Activated T-cell treated with anti-CD3 and anti-CD28 coated beads, Interleukin-2, amount 50 U/mL, for 72 hours (primary cell): Measurements from ENCODE around the gene ACHE. TPM values are rescaled to one million over a fixed set of nuclear protein-coding genes. Genes with fewer than 3 reads are reported as not detected.

Source experiments
- ATAC-seq, 2 donors: fragments of 150-1000 bp; cut with Tn5 transposase; replicated peaks in 1 of 2; 2 replicates each; pipeline ENCODE4 v1.10.0; 2021; ENCODE audit warnings: moderate library complexity in 2 of 2, mild to moderate bottlenecking in 1 of 2
- DNase-seq, 2 donors: peaks; one replicate each; pipeline ENCODE4 v3.0.0; 2021 to 2022; ENCODE audit warnings: mixed read lengths in 1 of 2
- H3K27ac Mint-ChIP-seq: one replicate; pipeline ENCODE4 v1.8.0; 2022; ENCODE audit warnings: mild to moderate bottlenecking, moderate library complexity, mixed read lengths
- H3K27me3 Mint-ChIP-seq: one replicate; pipeline ENCODE4 v1.8.0; 2022; ENCODE audit warnings: low read depth, mixed read lengths
- H3K36me3 Mint-ChIP-seq, 2 donors: one replicate each; pipeline ENCODE4 v1.8.0; 2022; ENCODE audit warnings: mixed read lengths in 2 of 2, mild to moderate bottlenecking in 1 of 2; ENCODE audit not compliant: insufficient read depth in 2 of 2
- H3K4me1 Mint-ChIP-seq: one replicate; pipeline ENCODE4 v1.8.0; 2022; ENCODE audit warnings: low read depth, mixed read lengths
- H3K4me3 Mint-ChIP-seq, 2 donors: one replicate each; pipeline ENCODE4 v1.8.0; 2022; ENCODE audit warnings: mild to moderate bottlenecking in 2 of 2, mixed read lengths in 2 of 2, moderate library complexity in 2 of 2
- H3K9me3 Mint-ChIP-seq, 2 donors: one replicate each; pipeline ENCODE4 v1.8.0; 2022; ENCODE audit warnings: mixed read lengths in 2 of 2
- total RNA-seq, 2 donors: library from RNA; stranded (reverse); gene quantifications; one replicate each; pipeline ENCODE4 v1.2.3, GENCODE V29; 2022

The ACHE gene
- total RNA-seq, 2 donors from 2014 or later, result 0.16 to 0.41 TPM

DNA sequence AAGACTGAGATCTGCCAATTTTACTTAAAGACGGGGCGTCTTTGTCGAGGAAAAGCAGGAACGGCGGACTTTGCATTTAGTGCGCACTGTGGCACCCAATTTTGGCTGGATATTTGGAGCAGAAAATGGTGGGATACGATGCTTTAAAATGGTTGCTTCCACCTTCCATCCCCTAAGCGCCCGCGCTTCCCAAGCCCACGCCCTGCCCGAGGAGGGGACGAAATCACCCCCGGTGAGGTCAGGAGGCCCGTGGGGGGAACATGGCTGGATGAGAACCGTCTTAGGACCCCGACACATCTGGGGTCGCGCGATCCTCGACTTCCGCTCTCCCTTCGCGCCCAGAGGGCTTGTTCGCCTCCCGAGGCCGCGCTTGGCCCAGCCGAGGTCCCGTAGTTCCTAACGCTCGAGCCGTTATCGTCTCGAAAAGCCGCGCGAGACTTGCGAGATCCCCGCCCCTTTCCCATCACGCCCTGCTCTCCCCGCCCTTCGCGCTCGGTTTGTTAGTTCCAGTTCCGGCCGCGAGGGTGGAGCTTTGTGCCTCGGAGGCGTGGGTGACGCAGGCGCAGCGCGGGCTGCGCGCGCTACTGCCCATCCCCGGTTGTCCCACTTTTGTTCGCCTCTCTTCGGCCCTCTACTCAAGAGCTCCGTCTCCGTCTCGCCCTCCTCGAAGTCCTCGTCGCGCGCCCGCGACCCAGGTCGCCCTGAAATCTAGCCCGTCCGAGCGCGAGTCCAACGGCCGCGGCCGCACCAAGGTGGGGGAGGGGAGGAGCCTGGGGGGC, 20.9 kb downstream of the ACHE start, which contains the start of gene SRRT:
SRRT (plus strand) TSS at position 527 of the 779 bp plus-strand sequence. CDS start 488 bp downstream, outside the sequence.
- ATAC-seq (peak; percentile 94 to 95), DNase-seq (peak; percentile 98 to 99)
- Mint-ChIP-seq H3K36me3 (peaks cover 12 to 50% of the 10 kb centered on the region in 2 donors), H3K9me3 (no peaks in the 10 kb centered on the region), H3K27me3 (no peaks in the 10 kb centered on the region), H3K27ac (peak within 1 kb of the TSS; percentile 90), H3K4me1 (peaks cover 47% of the 10 kb centered on the region), H3K4me3 (peak within 1 kb of the TSS; percentile 86 to 98)

DNA sequence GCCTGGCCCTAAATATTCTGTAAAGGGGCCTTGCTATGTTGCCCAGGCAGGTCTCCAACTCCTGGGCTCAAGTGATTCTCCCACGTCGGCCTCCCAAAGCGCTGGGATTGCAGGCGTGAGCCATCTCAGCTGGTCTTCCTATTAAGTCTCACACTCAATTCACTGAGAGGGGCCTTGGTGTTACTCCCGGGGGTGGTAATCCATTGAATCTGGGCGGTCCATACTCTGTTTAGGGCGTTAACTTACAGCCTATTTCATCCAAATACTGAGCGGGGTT, 21.4 kb downstream of the ACHE start:
- no peak for ATAC-seq
- Mint-ChIP-seq H3K36me3 (peaks cover 11 to 44% of the 10 kb centered on the region in 2 donors), H3K4me3 (peak overlapping the region; percentile 86 to 98), H3K4me1 (peaks cover 45% of the 10 kb centered on the region), H3K27ac (peak overlapping the region; percentile 75), H3K27me3 (no peaks in the 10 kb centered on the region), H3K9me3 (no peaks in the 10 kb centered on the region)
- DNase-seq, result no peak

GRCh38 chr7:100873599-100874299, 21.9 kb downstream of the ACHE start:
- Mint-ChIP-seq H3K27me3 (no peaks in the 10 kb centered on the region), H3K9me3 (no peaks in the 10 kb centered on the region), H3K4me1 (peaks cover 40% of the 10 kb centered on the region), H3K36me3 (peaks cover 11 to 41% of the 10 kb centered on the region in 2 donors), H3K4me3 (peak overlapping the region; percentile 86 to 98), H3K27ac (peak overlapping the region; percentile 75)
- ATAC-seq (no peak), DNase-seq (no peak)

- DNase-seq, result no peak
These were observed 27.8 kb downstream of the ACHE start for GRCh38 chr7:100867776-100868485.

DNA sequence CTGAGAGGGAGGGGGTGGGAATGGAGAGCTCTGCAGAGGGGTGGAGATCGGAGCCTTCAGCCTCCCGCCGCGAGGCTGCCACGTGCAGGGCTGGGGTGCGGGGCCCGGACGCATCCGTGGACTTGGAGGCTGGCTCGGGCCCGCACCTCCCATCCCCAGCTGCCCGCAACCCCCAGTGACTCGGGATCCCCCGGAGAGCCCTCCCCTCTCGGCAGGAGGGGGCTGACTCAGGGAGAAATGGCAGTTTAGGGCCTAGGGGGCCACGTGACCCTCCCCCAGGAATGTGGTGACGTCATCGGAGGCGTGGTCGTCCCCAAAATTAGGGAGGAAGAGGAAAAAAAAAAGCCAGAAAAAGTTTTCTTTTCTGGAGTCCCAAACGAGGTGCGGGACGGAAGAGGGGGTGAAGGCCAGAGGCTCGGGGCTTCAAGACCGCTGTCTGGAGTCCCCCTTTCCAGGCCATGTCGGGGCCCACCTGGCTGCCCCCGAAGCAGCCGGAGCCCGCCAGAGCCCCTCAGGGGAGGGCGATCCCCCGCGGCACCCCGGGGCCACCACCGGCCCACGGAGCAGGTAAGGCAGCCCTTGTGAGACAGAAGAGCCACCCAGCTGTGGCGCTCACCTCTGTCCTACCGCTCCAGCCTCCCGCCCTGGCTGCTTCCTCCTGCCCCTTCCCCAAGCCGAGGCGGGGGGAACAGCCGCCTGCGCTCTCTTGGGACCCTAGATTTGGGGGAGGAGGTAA, 28.5 kb downstream of the ACHE start, which contains the start of gene TRIP6:
TRIP6 (plus strand) TSS at position 348 of the 736 bp plus-strand sequence; CDS start at position 459, 111 bp downstream.
- peak within 1 kb of the TSS; percentile 80 for H3K27ac Mint-ChIP-seq
- no peaks in the 10 kb centered on the region for H3K27me3 Mint-ChIP-seq
- H3K9me3 Mint-ChIP-seq, result no peaks in the 10 kb centered on the region
- DNase-seq (peak; percentile 59 to 64), ATAC-seq (peak; percentile 62 to 66)
- H3K4me3 Mint-ChIP-seq, result peak within 1 kb of the TSS; percentile 85 to 86
- peaks cover 3 to 12% of the 10 kb centered on the region in 2 donors for H3K36me3 Mint-ChIP-seq
- peaks cover 20% of the 10 kb centered on the region for H3K4me1 Mint-ChIP-seq

More at GRCh38 chr7:100867776-100868485, 27.8 kb downstream of the ACHE start:
- ATAC-seq, result no peak
- Mint-ChIP-seq H3K27ac (peak overlapping the region; percentile 8), H3K36me3 (peaks cover 3 to 13% of the 10 kb centered on the region in 2 donors), H3K27me3 (no peaks in the 10 kb centered on the region), H3K4me1 (peaks cover 20% of the 10 kb centered on the region), H3K4me3 (peak overlapping the region; percentile 85 to 86), H3K9me3 (no peaks in the 10 kb centered on the region)

DNA sequence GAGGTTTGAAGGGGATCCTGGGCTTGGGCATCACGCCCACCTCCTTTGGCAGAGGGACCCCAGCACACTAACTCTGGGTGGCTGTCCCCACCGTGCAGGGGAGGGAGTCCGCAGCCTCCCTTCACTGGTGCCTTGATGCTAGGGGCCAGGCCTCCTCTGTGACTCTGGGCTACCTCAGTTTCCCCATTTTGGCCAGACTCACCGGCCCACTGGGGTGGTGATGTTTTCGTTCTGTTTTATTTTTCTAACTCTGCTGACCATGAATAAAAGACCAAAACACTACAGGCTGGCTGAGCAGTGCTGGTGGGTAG, 29.0 kb downstream of the ACHE start:
- peaks cover 2 to 10% of the 10 kb centered on the region in 2 donors for H3K36me3 Mint-ChIP-seq
- no peaks in the 10 kb centered on the region for H3K27me3 Mint-ChIP-seq
- DNase-seq, result no peak
- peaks cover 20% of the 10 kb centered on the region for H3K4me1 Mint-ChIP-seq
- H3K27ac Mint-ChIP-seq, result peak overlapping the region; percentile 80
- no peak for ATAC-seq
- peak overlapping the region; percentile 85 to 86 for H3K4me3 Mint-ChIP-seq
- H3K9me3 Mint-ChIP-seq, result no peaks in the 10 kb centered on the region

GRCh38 chr7:100865938-100866728, 29.6 kb downstream of the ACHE start:
- Mint-ChIP-seq H3K9me3 (no peaks in the 10 kb centered on the region), H3K27ac (no peak overlapping the region), H3K36me3 (peaks cover 0 to 6% of the 10 kb centered on the region in 2 donors), H3K4me1 (peaks cover 20% of the 10 kb centered on the region), H3K27me3 (no peaks in the 10 kb centered on the region), H3K4me3 (peak overlapping the region; percentile 85 to 86)
- peak; percentile 59 to 69 for ATAC-seq
- DNase-seq, result peak; percentile 45 to 48

GRCh38 chr7:100865372-100865911, 30.2 kb downstream of the ACHE start:
- DNase-seq (no peak), ATAC-seq (no peak)
- Mint-ChIP-seq H3K36me3 (peaks cover 0 to 10% of the 10 kb centered on the region in 2 donors), H3K4me1 (peaks cover 20% of the 10 kb centered on the region), H3K27me3 (no peaks in the 10 kb centered on the region), H3K4me3 (peak overlapping the region; percentile 85 to 86), H3K27ac (no peak overlapping the region), H3K9me3 (no peaks in the 10 kb centered on the region)

DNA sequence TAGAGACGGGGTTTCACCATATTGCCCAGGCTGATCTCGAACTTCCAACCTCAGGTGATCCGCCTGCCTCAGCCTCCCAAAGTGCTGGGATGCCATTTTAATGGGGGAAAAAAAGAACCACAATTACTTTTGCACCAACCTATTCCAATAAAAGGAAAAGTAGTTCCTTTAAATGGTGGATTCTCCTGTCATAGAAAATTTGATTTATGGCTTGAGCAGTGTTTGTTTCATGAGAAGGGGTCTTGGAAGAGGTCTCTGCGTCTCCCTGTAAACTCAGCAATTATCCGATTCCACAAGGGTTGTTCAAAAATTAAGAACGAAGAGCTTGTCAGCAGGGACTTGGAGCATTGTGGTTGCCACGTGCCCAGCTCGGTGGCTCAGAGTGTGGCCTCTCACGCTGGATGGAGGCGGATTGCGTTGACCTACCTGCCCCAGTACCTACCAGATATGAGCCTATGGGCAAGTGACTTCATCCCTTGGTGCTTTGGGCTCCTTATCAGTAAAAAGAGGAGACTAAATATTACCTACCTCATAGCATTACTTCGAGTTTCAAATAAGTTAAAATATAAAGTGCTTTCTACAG, 31.3 kb downstream of the ACHE start:
- Mint-ChIP-seq H3K36me3 (peaks cover 0 to 10% of the 10 kb centered on the region in 2 donors), H3K4me1 (peaks cover 20% of the 10 kb centered on the region), H3K27me3 (no peaks in the 10 kb centered on the region), H3K27ac (peak overlapping the region; percentile 64), H3K9me3 (no peaks in the 10 kb centered on the region), H3K4me3 (no peak overlapping the region)
- no peak for DNase-seq
- ATAC-seq, result no peak

- Mint-ChIP-seq H3K4me3 (no peak overlapping the region), H3K27me3 (no peaks in the 10 kb centered on the region), H3K27ac (no peak overlapping the region), H3K4me1 (peaks cover 20% of the 10 kb centered on the region), H3K36me3 (peaks cover 0 to 10% of the 10 kb centered on the region in 2 donors), H3K9me3 (no peaks in the 10 kb centered on the region)
- DNase-seq (no peak), ATAC-seq (no peak)
These were observed 32.2 kb downstream of the ACHE start for GRCh38 chr7:100863406-100863950.

GRCh38 chr7:100861616-100861985, 34.1 kb downstream of the ACHE start:
- Mint-ChIP-seq H3K27me3 (no peaks in the 10 kb centered on the region), H3K36me3 (peaks cover 0 to 10% of the 10 kb centered on the region in 2 donors)
- no peak for ATAC-seq

More at GRCh38 chr7:100861616-100861985, 34.1 kb downstream of the ACHE start:
- no peak for DNase-seq
- no peak overlapping the region for H3K4me3 Mint-ChIP-seq
- no peaks in the 10 kb centered on the region for H3K9me3 Mint-ChIP-seq
- H3K4me1 Mint-ChIP-seq, result peaks cover 4% of the 10 kb centered on the region
- H3K27ac Mint-ChIP-seq, result no peak overlapping the region
